Measurements from ENCODE around the gene LTBP1. TPM values are rescaled to one million over a fixed set of nuclear protein-coding genes. Genes with fewer than 3 reads are reported as not detected.

The LTBP1 gene
- total and polyA plus RNA-seq, 4 donors, result 5.8 to 57.6 (median 10.2) TPM

DNA sequence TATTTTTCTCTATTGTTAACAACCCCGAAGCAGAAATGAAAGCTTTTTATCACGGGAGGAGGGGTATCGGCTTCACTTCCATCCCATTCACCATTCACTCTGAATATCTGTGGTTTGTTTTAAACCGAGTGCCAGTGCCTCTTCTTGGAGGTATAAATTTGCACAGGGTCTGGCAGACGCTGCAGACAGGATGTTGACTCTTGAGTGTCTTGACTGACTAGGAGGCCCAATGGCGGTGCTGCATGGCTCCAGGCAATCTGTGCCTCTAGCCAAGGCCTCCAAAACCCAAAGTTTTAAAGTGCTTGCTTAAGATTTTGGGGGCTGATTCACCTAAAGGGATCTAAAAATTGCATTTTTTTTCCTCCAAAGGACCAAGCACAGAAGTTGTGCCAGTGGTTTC is 183.8 kb downstream of the LTBP1 start:
- TF ChIP-seq, protein P1, sequence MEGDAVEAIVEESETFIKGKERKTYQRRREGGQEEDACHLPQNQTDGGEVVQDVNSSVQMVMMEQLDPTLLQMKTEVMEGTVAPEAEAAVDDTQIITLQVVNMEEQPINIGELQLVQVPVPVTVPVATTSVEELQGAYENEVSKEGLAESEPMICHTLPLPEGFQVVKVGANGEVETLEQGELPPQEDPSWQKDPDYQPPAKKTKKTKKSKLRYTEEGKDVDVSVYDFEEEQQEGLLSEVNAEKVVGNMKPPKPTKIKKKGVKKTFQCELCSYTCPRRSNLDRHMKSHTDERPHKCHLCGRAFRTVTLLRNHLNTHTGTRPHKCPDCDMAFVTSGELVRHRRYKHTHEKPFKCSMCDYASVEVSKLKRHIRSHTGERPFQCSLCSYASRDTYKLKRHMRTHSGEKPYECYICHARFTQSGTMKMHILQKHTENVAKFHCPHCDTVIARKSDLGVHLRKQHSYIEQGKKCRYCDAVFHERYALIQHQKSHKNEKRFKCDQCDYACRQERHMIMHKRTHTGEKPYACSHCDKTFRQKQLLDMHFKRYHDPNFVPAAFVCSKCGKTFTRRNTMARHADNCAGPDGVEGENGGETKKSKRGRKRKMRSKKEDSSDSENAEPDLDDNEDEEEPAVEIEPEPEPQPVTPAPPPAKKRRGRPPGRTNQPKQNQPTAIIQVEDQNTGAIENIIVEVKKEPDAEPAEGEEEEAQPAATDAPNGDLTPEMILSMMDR (IDR thresholded peaks at IDR 0.05; ENCODE audit: low read depth, low read length, missing input control), result no peak
- no peak for TF ChIP-seq HNF4A (conservative IDR thresholded peaks at IDR 0.05)
- H3K27ac ChIP-seq (ENCODE audit: low read depth in 1 of 2, low read length in 2 of 2), result no peak overlapping the region
- no peak for DNase-seq (ENCODE audit: low spot score)
- 74% methylated on average over 6 of the region's 6 CpGs for WGBS
- no peaks in the 10 kb centered on the region for H3K27me3 ChIP-seq (ENCODE audit: control insufficient read depth in 4 of 4, insufficient read depth in 4 of 4, low read length in 3 of 4)
- H3K36me3 ChIP-seq (ENCODE audit: control insufficient read depth in 4 of 4, insufficient read depth in 3 of 4, low read depth in 1 of 4, low read length in 3 of 4), result no peaks in the 10 kb centered on the region
- H3K9me3 ChIP-seq (ENCODE audit: control insufficient read depth in 4 of 4, low read length in 3 of 4), result no peaks in the 10 kb centered on the region
- no peak overlapping the region for H3K9ac ChIP-seq (ENCODE audit: low read depth in 1 of 2, low read length in 2 of 2)
- peaks cover 0 to 21% (median 15%) of the 10 kb centered on the region in 4 donors for H3K4me1 ChIP-seq (ENCODE audit: control insufficient read depth in 4 of 4, insufficient read depth in 4 of 4, low read length in 3 of 4)
- no peak overlapping the region for H3K4me3 ChIP-seq (ENCODE audit: low read depth in 1 of 3, low read length in 3 of 3)

DNA sequence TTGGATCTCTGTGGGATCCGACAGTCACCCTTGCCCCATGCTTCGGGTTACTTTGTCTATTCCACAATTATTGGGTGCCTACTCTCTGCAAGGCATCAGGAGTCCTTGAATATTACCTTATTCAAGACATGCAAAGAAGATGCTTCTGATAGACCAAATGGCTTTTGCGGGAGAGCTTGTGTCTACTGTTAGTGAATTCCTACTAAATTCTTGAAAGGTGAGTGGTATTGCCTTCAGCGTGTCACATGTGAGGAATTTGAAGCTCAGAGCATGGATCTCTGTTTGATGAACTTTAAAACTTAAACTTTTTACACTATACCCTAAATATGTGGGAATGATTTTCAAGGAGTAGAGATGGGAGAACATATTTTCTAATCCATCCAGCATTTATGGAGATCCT is 184.4 kb downstream of the LTBP1 start:
- H3K36me3 ChIP-seq (ENCODE audit: control insufficient read depth in 4 of 4, insufficient read depth in 3 of 4, low read depth in 1 of 4, low read length in 3 of 4), result no peaks in the 10 kb centered on the region
- no peak for DNase-seq (ENCODE audit: low spot score)
- no peak overlapping the region for H3K27ac ChIP-seq (ENCODE audit: low read depth in 1 of 2, low read length in 2 of 2)
- TF ChIP-seq FOXA1 (IDR thresholded peaks at IDR 0.05), result no peak
- TF ChIP-seq RXRA (IDR thresholded peaks at IDR 0.05), result no peak
- no peak for TF ChIP-seq NR2F2 (IDR thresholded peaks at IDR 0.05)
- no peak for TF ChIP-seq HNF4G (IDR thresholded peaks at IDR 0.05)
- no peak for TF ChIP-seq FOXA2 (IDR thresholded peaks at IDR 0.05)
- TF ChIP-seq, protein P2, sequence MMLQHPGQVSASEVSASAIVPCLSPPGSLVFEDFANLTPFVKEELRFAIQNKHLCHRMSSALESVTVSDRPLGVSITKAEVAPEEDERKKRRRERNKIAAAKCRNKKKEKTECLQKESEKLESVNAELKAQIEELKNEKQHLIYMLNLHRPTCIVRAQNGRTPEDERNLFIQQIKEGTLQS (IDR thresholded peaks at IDR 0.05), result no peak
- no peak for TF ChIP-seq TAF1 (conservative IDR thresholded peaks at IDR 0.05)
- no peak for TF ChIP-seq JUND (IDR thresholded peaks at IDR 0.05)
- TF ChIP-seq, protein P3, sequence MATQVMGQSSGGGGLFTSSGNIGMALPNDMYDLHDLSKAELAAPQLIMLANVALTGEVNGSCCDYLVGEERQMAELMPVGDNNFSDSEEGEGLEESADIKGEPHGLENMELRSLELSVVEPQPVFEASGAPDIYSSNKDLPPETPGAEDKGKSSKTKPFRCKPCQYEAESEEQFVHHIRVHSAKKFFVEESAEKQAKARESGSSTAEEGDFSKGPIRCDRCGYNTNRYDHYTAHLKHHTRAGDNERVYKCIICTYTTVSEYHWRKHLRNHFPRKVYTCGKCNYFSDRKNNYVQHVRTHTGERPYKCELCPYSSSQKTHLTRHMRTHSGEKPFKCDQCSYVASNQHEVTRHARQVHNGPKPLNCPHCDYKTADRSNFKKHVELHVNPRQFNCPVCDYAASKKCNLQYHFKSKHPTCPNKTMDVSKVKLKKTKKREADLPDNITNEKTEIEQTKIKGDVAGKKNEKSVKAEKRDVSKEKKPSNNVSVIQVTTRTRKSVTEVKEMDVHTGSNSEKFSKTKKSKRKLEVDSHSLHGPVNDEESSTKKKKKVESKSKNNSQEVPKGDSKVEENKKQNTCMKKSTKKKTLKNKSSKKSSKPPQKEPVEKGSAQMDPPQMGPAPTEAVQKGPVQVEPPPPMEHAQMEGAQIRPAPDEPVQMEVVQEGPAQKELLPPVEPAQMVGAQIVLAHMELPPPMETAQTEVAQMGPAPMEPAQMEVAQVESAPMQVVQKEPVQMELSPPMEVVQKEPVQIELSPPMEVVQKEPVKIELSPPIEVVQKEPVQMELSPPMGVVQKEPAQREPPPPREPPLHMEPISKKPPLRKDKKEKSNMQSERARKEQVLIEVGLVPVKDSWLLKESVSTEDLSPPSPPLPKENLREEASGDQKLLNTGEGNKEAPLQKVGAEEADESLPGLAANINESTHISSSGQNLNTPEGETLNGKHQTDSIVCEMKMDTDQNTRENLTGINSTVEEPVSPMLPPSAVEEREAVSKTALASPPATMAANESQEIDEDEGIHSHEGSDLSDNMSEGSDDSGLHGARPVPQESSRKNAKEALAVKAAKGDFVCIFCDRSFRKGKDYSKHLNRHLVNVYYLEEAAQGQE (IDR thresholded peaks at IDR 0.05), result no peak
- no peak for TF ChIP-seq GABPA (IDR thresholded peaks at IDR 0.05 in 1 of 2, conservative IDR thresholded peaks at IDR 0.05 in 1 of 2)
- no peak for TF ChIP-seq HNF4A (conservative IDR thresholded peaks at IDR 0.05)
- no peak for TF ChIP-seq YY1 (IDR thresholded peaks at IDR 0.05)
- no peak for TF ChIP-seq SP1 (IDR thresholded peaks at IDR 0.05)
- no peak for TF ChIP-seq RAD21 (IDR thresholded peaks at IDR 0.05)
- H3K9ac ChIP-seq (ENCODE audit: low read depth in 1 of 2, low read length in 2 of 2), result no peak overlapping the region
- peaks cover 0 to 21% (median 15%) of the 10 kb centered on the region in 4 donors for H3K4me1 ChIP-seq (ENCODE audit: control insufficient read depth in 4 of 4, insufficient read depth in 4 of 4, low read length in 3 of 4)
- H3K9me3 ChIP-seq (ENCODE audit: control insufficient read depth in 4 of 4, low read length in 3 of 4), result no peaks in the 10 kb centered on the region
- H3K4me3 ChIP-seq (ENCODE audit: low read depth in 1 of 3, low read length in 3 of 3), result no peak overlapping the region
- WGBS, result 96% methylated on average over 4 of the region's 4 CpGs
- H3K27me3 ChIP-seq (ENCODE audit: control insufficient read depth in 4 of 4, insufficient read depth in 4 of 4, low read length in 3 of 4), result no peaks in the 10 kb centered on the region

Measured in liver (tissue), 9 donors.